Stimulated activated CD8-positive, alpha-beta memory T cell treated with anti-CD3 and anti-CD28 coated beads, Interleukin-4, amount 100 ng/mL, for 1 hour (primary cell): ENCODE measurements around the gene DDX56.
A peak's percentile ranks its signal among the peaks of the same experiment; 100 is the strongest.
"Not testable (repeated sequence)": the region's sequence is repeated elsewhere in the genome, so short reads cannot be mapped to it uniquely, and the experiment has no call there.

ENCODE experiments used
- DNase-seq, 2 donors: peaks; one replicate each; pipeline ENCODE4 v3.0.0-alpha.2; 2020; ENCODE audit warnings: low read depth in 2 of 2, low spot score in 1 of 2

Gene DDX56

DNA sequence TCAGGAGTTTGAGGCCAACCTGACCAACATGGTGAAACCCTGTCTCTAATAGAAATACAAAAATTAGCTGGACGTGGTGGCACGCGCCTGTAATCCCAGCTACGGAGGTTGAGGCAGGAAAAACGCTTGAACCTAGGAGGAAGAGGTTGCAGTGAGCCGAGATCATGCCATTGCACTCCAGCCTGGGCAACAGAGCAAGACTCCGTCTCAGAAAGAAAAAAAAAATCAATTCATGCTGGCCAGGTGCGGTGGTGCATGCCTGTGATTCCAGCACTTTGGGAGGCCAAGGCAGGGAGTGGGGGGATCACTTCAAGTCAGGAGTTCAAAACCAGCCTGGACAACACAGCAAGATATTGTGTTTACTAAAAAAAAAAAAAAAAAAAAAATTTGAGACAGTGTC lies 23.5 kb upstream of the DDX56 start:
- not testable (repeated sequence) for DNase-seq

DNA sequence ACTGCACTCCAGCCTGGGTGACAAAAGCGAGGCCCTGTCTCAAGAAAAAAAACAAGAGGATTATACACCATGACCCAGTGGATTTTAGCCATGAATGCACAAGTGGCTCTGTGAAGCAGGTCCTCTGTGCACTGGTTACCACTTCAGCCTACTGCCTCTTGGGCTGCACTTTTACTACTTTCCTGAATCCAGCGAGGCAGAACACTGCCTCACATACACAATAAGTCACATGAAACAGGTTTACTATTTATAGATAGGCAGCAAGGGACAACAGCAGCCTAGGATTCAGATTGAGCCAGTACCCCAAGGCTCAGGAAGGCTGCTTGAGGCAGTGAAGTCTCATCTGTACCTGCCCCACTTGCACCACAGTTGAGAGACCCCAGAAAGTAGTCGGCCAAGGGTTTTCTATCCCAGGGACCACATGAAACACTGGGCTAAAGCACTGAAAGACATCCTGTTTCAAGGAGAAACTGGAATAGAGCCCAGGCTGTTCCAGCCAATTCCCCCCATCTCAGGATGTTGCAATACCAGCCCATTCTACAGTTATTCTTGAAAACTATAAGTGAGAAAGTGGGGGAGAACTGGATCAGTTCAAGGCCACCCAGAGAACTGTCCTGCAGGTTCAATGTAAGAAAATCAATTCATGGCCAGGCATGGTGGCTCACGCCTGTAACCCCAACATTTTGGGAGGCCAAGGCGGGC lies 22.4 kb upstream of the DDX56 start:
- DNase-seq = no peak

GRCh38 chr7:44590910-44591309 lies 17.2 kb upstream of the DDX56 start:
- DNase-seq = no peak

DNA sequence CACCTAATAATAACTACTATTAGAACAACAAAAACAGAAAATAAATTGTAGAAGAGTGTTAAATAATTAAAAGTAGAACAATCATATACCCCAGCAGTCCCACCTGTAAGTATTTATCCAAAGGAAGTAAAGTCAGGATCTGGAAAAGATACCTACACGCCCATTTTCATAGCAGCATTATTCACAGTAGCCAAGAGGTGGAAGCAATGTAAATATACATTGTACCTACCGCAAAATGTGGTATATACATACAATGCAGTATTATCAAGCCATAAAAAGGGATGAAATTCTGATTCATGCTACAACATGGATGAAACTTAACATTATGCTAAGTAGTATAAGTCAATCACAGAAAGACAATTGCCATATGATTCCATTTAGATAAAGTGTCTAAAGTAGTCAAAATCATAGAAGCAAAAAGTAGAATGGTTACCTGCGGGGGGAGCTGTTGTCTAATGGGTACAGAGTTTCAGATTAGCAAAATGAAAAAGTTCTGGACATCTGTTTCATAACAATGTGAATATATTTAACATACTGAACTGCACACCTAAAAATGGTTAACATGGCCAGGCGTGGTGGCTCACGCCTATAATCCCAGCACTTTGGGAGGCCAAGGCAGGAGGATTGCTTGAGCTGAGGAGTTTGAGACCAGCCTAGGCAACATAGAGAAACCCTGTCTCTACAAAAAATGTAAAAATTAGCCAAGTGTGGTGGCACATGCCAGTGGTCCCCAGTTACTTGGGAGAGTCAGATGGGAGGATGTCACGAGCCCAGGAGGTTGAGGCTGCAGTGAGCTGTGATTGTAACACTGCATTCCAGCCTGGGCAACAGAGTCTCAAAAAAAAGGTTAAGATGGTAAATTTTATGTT lies 14.4 kb upstream of the DDX56 start:
- DNase-seq = peak in 1 of 2 donors; percentile 35

DNA sequence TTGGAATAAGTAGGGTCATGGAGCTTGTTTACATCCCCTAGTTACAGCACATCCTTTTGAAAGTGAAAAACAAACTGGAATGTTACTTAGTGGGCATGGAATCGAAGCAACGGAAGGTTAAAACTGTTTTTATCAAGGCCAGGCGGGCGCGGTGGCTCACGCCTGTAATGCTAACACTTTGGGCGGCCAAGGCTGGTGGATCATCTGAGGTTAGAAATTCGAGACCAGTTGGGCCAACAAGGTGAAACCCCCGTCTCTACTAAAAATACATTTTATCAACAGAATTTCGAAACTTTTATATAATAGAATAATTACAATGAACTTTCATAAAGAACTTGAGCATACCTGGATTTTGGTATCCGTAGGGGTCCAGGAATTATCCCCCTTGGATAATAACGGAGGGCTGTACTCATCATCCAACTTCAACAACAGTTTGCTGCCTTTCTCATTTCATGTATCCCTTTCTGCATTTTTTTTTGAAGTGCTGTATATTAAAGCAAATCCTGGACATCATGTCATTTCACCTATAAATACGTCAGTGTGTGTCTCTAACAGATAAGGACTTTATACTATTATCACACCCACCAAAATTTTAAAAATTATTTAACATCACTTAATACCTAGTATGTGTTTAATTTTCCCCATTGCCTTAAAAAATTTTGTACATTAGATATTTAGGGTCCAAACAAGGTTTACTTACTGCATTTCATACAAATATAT lies 9.6 kb upstream of the DDX56 start:
- DNase-seq = no peak

DNA sequence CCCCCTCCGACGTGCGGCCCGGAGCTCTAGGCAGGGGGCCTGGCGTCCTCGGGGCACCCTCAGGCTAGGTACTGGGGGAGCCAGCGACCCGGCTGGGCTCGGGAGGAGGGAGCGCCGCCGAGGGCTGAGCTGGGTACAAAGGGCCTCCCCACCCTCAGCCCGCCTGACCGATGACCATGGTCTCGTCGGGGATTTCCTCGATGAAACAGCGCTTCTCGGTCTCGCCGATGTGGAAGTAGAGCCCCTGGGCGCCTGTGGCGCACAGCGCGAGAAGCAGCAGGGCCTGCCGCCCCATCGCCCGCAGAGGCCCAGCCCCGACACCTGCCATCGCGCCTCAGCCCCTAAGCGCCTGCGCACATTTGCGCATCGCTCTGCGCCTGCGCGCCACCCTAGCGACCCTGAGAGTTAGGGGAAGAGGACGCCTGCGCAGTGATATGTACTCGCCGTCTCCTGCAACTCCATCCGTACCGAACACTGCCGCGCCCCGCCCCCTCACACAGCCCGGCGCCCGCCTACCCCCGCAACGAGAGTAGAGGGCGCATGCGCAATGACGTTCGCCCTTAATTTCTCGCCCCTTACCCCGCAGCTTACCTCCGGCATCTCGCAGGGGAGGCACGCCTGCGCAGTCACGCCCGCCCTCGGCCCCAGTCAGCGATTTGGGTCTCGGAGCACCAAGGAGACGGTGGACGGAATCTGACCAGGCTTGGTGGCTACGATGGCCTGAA lies 8.3 kb upstream of the DDX56 start, which contains the start of gene TMED4:
TSS of gene TMED4 (minus strand) at position 353 of the 725 bp plus-strand sequence. CDS start at position 328, 25 bp downstream.
- DNase-seq = peak; percentile 100

GRCh38 chr7:44580945-44581878 lies 7.5 kb upstream of the DDX56 start:
- no peak for DNase-seq

GRCh38 chr7:44576228-44576627 lies 2.5 kb upstream of the DDX56 start:
- DNase-seq = no peak

GRCh38 chr7:44575054-44575453 lies 1.3 kb upstream of the DDX56 start:
- no peak for DNase-seq

GRCh38 chr7:44574287-44574872 lies 672 bp upstream of the DDX56 start:
- DNase-seq = no peak

DNA sequence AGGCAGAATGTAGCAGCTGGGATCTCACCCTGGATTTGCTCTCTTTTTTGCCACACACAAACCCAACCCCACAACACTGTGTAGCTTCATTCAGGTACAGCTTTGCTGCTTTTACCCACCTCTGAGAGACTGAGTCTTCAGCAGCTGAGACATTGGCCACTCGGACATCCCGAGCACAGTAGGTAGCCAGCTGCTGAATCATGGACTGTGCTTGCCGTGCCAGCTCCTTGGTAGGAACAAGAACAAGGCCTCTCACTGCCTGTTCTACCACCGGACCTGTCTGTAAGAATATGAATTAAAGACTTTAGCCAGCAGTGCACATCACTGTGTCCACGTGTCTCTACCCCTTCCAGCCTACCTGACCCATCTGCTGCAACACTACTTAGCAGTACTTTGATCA lies 937 bp downstream of the DDX56 start:
- DNase-seq = no peak

GRCh38 chr7:44569959-44570358 lies 3.7 kb downstream of the DDX56 start:
- no peak for DNase-seq

- DNase-seq = no peak
These were observed 4.7 kb downstream of the DDX56 start for GRCh38 chr7:44568771-44569560.

DNA sequence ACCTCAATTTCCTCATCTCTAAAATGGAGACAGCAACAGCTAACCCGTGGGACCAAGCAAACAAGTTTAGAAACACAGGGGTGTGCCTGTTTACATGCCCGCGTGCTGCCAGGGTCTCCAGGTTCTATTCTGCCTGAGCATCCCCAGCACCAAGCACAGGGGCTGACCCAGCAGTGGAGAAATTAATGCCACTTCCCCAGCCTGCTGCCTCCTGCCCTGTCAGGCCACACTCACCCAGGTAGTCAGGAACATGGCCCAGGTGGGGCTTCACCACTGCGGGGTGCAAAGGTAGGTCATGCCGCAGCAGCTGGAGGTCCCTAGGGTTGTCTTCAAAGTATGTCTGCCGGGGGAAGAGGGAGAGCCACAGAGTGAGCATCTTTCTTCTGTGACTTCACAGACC lies 5.8 kb downstream of the DDX56 start:
- no peak for DNase-seq

GRCh38 chr7:44566680-44567079 lies 7.0 kb downstream of the DDX56 start:
- DNase-seq = no peak

DNA sequence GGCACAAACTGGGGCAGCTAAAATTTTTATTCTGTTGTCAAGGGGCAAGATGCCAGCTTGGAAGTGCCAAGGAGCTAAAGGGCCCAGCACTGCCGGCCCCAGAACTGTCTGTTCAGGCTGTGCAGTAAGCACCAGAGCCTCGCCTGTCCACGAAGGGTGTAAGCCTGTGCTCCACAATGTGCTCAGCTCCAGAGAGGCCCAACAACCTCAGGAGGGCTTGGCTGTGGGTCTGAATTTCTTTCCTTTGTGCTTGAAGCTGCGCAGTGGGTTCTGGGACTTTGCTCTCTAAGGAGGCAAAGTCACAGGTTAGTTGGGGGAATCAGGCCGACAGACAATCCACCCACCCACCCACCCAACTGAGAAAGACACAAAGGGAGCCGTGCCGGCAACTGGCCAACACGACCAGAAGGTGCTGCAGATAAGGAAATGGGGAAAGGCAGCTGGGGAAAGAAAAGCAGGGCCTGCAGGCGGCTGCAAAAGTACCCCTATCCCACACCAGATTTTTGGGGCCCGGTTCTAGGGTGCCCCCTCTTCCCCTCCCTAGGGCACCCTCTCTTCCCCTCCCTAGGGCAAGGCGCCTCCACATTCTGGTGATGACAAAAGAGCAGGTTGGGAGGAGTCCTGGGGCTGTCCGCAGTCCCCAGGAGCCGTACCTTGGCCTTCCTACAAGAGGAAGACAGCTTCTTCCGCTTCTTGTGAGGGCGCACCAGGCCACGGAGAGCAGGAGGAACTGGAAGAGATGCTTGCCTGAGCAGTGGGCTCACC lies 7.7 kb downstream of the DDX56 start:
- no peak for DNase-seq

DNA sequence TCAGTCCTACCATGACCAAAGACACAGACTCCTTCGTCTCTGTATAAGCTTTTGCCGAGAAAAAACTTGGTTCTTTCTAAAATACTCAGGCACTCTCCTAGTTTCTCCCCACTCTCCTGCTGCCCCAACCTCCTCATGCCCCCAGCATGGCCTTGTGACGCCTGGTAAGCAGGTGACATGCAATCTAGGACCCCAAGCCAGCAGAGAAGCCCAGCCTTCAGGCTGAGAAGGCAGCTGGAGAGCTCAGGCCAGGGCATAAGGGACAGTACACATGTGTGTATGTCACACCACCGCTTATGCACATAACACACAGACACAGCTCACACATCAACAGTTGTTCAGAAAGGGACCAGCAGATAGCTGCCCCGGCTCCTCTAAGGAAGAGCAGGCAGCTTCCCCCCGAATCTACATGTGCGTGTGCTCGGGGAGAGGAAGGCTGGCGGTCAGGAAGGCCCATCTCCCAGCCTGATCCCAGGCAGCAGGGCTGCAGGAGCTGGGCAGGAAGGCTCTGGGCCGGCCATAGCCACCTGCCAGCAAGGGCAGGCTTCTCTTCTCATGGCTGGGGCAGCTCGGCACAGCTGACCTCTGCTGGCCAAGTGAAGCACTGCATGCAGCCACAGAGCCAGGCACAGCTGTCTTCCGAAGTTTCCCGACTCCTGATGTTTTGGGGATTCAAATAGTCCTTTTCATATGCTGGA lies 8.5 kb downstream of the DDX56 start:
- DNase-seq = peak in 1 of 2 donors; percentile 29
